HepG2 (cell line): ENCODE data around the gene SERPINE3. TPM values are rescaled to one million over a fixed set of nuclear protein-coding genes. Genes with fewer than 3 reads are reported as not detected.

Experiments used
- ATAC-seq: fragments of 200-7000 bp; cut with Tn5 transposase; 3 replicates; pipeline ENCODE4 v1.9.1; 2020; ENCODE audit warnings: mild to moderate bottlenecking, moderate library complexity
- BruUV-seq: library from RNA; stranded (reverse); fragments of 400-500 nt; replicated peaks from 2 replicates; lab custom pipeline; 2021; lab: Mats Ljungman, UMichigan
- CTCF ChIA-PET: fragments of 300-600 bp; formaldehyde crosslinking; extraction: SDS; loops from one replicate; lab custom pipeline; 2021; ENCODE audit warnings: low total read pairs, inconsistent platforms, low intra/inter-chr PET ratio; lab: Yijun Ruan, JAX
- POLR2A ChIA-PET: fragments of 350-600 bp; sonication (Branson Sonifier 250); formaldehyde crosslinking; loops from one replicate; lab custom pipeline; 2020; ENCODE audit warnings: antibody characterized with exemption, inconsistent platforms; lab: Yijun Ruan, JAX
- DNase-seq: peaks from one replicate; pipeline ENCODE4 v3.0.0-alpha.2; 2015; ENCODE audit warnings: low spot score
- FAIRE-seq: peaks from 3 replicates; lab custom pipeline; 2011; peaks lifted over from hg19 to GRCh38; lab: Jason Lieb, UNC
- H2AFZ ChIP-seq: one replicate; pipeline ENCODE4 v1.6.1; 2011; ENCODE audit warnings: low read length, inconsistent platforms
- H3K27ac ChIP-seq: fragments of 300-600 bp; 3 replicates; pipeline ENCODE4 v1.8.0; 2011; ENCODE audit warnings: mixed run types, mild to moderate bottlenecking, mixed read lengths, low read length, inconsistent platforms; ENCODE audit not compliant: insufficient read depth; ENCODE audit errors: extremely low read length
- H3K27me3 ChIP-seq, 2 experiments: fragments of 200-600 bp in 1 of 2; 2 replicates in 1 of 2; 3 replicates in 1 of 2; pipeline versions ENCODE4 v1.6.0 to v1.8.0; 2011; ENCODE audit warnings: low read length in 2 of 2, mild to moderate bottlenecking in 2 of 2, moderate library complexity in 2 of 2, inconsistent platforms in 1 of 2; ENCODE audit not compliant: insufficient read depth in 2 of 2, control insufficient read depth in 1 of 2
- H3K36me3 ChIP-seq, 2 experiments: fragments of 200-600 bp in 1 of 2; replicated peaks in 1 of 2; 2 replicates in 1 of 2; 3 replicates in 1 of 2; pipeline versions ENCODE4 v1.5.1 to v1.8.0; 2011; ENCODE audit warnings: low read length in 2 of 2, inconsistent platforms in 1 of 2; ENCODE audit not compliant: insufficient read depth in 2 of 2, control insufficient read depth in 1 of 2
- H3K4me1 ChIP-seq: 2 replicates; pipeline ENCODE4 v1.5.1; 2012; ENCODE audit warnings: low read length, inconsistent platforms; ENCODE audit not compliant: insufficient read depth
- H3K4me2 ChIP-seq: 2 replicates; pipeline ENCODE4 v1.6.0; 2011; ENCODE audit warnings: low read depth, low read length, inconsistent platforms
- H3K4me3 ChIP-seq, 3 experiments: fragments of 200-600 bp in 1 of 3; sonication (generic), shearing (Covaris generic) in 1 of 3; replicated peaks in 1 of 3; 2 replicates each; pipeline ENCODE4 v1.5.1; 2011 to 2016; ENCODE audit warnings: low read length in 3 of 3, inconsistent platforms in 2 of 3, low read depth in 2 of 3, mild to moderate bottlenecking in 2 of 3, control low read depth in 1 of 3, mixed read lengths in 1 of 3; ENCODE audit not compliant: insufficient read depth in 1 of 3
- H3K79me2 ChIP-seq: one replicate; pipeline ENCODE4 v1.6.1; 2011; ENCODE audit warnings: low read length, inconsistent platforms; ENCODE audit not compliant: insufficient read depth
- H3K9ac ChIP-seq: 2 replicates; pipeline ENCODE4 v1.6.0; 2011; ENCODE audit warnings: mild to moderate bottlenecking, low read depth, low read length, inconsistent platforms; ENCODE audit not compliant: insufficient read depth
- H3K9me3 ChIP-seq: 2 replicates; pipeline ENCODE4 v1.5.1; 2012; ENCODE audit warnings: mild to moderate bottlenecking, low read length
- H4K20me1 ChIP-seq: 2 replicates; pipeline ENCODE4 v1.6.0; 2011; ENCODE audit warnings: inconsistent platforms, mild to moderate bottlenecking, low read length, moderate library complexity; ENCODE audit not compliant: insufficient read depth
- ATF7 ChIP-seq, 2 experiments: fragments of 450-650 bp in 1 of 2; sonication (generic) in 1 of 2; formaldehyde crosslinking in 1 of 2; IDR thresholded peaks; 2 replicates each; pipeline versions ENCODE4 v1.4.0 to v1.6.1; 2016 to 2020; ENCODE audit warnings: antibody characterized with exemption in 1 of 2, mild to moderate bottlenecking in 1 of 2, missing genetic modification reagents in 1 of 2
- CEBPB ChIP-seq: IDR thresholded peaks from 2 replicates; pipeline ENCODE4 v1.6.1; 2011; ENCODE audit warnings: low read depth, low read length, improper control_type of control experiment, borderline replicate concordance
- EEA1 ChIP-seq: sonication (generic); formaldehyde crosslinking; IDR thresholded peaks from 2 replicates; pipeline ENCODE4 v1.5.1; 2020; ENCODE audit warnings: mild to moderate bottlenecking, missing genetic modification reagents, borderline replicate concordance
- IRF2 ChIP-seq: IDR thresholded peaks from 2 replicates; pipeline ENCODE4 v1.6.1; 2018; ENCODE audit warnings: missing genetic modification reagents, missing compliant biosample characterization
- ZNF83 ChIP-seq: sonication (generic); formaldehyde crosslinking; IDR thresholded peaks from 2 replicates; pipeline ENCODE4 v1.4.0; 2020; ENCODE audit warnings: missing genetic modification reagents, mild to moderate bottlenecking, borderline replicate concordance
- WGBS: methylation state at CpG from one replicate; pipeline ENCODE4 v1.1.6; 2017; ENCODE audit warnings: low lambda C conversion rate; 5-methylcytosine and 5-hydroxymethylcytosine counted together
- in situ Hi-C: cut with HindIII; loops from 2 replicates; pipeline ENCODE4 v1.10.0; 2017; ENCODE audit warnings: low pct_unique_long_range_greater_than_20kb; ENCODE audit not compliant: extremely low pct_ligation_motif_present
- intact Hi-C: fragments of 100-400 bp; cut with micrococcal nuclease; formaldehyde crosslinking; loops from one replicate; pipeline ENCODE4 v1.10.0; 2022; ENCODE audit not compliant: unreplicated experiment
- polyA plus RNA-seq, 8 experiments: library from polyadenylated mRNA; depleted of rRNA in 3 of 8; stranded (reverse) in 7 of 8; unstranded in 1 of 8; fragments of >200 nt; fragmentation: Illumina TruSeq in 4 of 8; extraction: Trizol in 4 of 8; gene quantifications; 2 replicates each; pipeline versions ENCODE4 v1.2.1 to v1.2.3, GENCODE V29; 2011 to 2016; ENCODE audit warnings: low read depth in 4 of 8, missing spikeins in 1 of 8, mixed read lengths in 1 of 8; ENCODE audit not compliant: insufficient read depth in 1 of 8
- total RNA-seq, 5 experiments: library from RNA; depleted of rRNA; stranded (reverse); fragments of >200 nt; fragmentation: Illumina TruSeq; extraction: Trizol; gene quantifications; 2 replicates each; pipeline ENCODE4 v1.2.3, GENCODE V29; 2016; ENCODE audit warnings: low read depth in 1 of 5
- TF ChIP-seq, protein P1 (sequence below): sonication (generic); formaldehyde crosslinking; IDR thresholded peaks from 2 replicates; pipeline ENCODE4 v1.9.0; 2021; ENCODE audit warnings: missing genetic modification reagents, borderline replicate concordance

The SERPINE3 gene
- total and polyA plus RNA-seq, 2 of the 13 experiments (the other 11 are each of a cell fraction or from before 2014, with no cell fraction given), result not detected

GRCh38 chr13:51394724-51395123 is 55.2 kb downstream of the SERPINE3 start (continued):
- TF ChIP-seq EEA1, result no peak
- TF ChIP-seq, protein P1, sequence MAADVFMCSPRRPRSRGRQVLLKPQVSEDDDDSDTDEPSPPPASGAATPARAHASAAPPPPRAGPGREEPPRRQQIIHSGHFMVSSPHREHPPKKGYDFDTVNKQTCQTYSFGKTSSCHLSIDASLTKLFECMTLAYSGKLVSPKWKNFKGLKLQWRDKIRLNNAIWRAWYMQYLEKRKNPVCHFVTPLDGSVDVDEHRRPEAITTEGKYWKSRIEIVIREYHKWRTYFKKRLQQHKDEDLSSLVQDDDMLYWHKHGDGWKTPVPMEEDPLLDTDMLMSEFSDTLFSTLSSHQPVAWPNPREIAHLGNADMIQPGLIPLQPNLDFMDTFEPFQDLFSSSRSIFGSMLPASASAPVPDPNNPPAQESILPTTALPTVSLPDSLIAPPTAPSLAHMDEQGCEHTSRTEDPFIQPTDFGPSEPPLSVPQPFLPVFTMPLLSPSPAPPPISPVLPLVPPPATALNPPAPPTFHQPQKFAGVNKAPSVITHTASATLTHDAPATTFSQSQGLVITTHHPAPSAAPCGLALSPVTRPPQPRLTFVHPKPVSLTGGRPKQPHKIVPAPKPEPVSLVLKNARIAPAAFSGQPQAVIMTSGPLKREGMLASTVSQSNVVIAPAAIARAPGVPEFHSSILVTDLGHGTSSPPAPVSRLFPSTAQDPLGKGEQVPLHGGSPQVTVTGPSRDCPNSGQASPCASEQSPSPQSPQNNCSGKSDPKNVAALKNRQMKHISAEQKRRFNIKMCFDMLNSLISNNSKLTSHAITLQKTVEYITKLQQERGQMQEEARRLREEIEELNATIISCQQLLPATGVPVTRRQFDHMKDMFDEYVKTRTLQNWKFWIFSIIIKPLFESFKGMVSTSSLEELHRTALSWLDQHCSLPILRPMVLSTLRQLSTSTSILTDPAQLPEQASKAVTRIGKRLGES (CRISPR knock-in tag), result no peak
- TF ChIP-seq IRF2 (CRISPR knock-in tag), result no peak

- Histone ChIP-seq H3K27me3 (no peaks in the 10 kb centered on the region), H3K36me3 (peaks cover 0 to 16% of the 10 kb centered on the region in 2 experiments; a peak in 3 of 5 replicates), H3K4me3 (no peak overlapping the region), H3K4me1 (peaks cover 13% of the 10 kb centered on the region), H2AFZ (no peak overlapping the region), H3K9me3 (no peaks in the 10 kb centered on the region), H3K79me2 (peaks cover 83% of the 10 kb centered on the region), H3K27ac (no peak overlapping the region), H4K20me1 (peaks cover 39% of the 10 kb centered on the region), H3K9ac (no peak overlapping the region)
- no TSS peak for BruUV-seq
- no peak for FAIRE-seq
- in situ Hi-C loops, result no loop called here
- 94% methylated on average over 2 of the region's 2 CpGs for WGBS
- ATAC-seq, result no peak
- 0 out of 2 replicates have a peak, but pooled peaks have one; percentile 29 for TF ChIP-seq ATF7 (IDR thresholded peaks at IDR 0.05)
- TF ChIP-seq ATF7 (CRISPR knock-in tag; IDR thresholded peaks at IDR 0.05), result no peak
- no peak for TF ChIP-seq ZNF83 (CRISPR knock-in tag)
- peak; percentile 50; the same call in 1 of the 2 replicates for TF ChIP-seq CEBPB
- TF ChIP-seq, all 625 proteins: peak for 2
- POLR2A ChIA-PET, result no interaction called here
- intact Hi-C loops, result no loop called here
- CTCF ChIA-PET, result no interaction called here
- no peak overlapping the region for H3K4me2 ChIP-seq
- no peak for DNase-seq
Observed at GRCh38 chr13:51396352-51396751, 56.9 kb downstream of the SERPINE3 start.
